GM19238 (cell line): ENCODE data around the gene HNRNPK.
A peak's percentile ranks its signal among the peaks of the same experiment; 100 is the strongest.

Source experiments
- DNase-seq: peaks from one replicate; pipeline ENCODE4 v3.0.0; 2011; ENCODE audit warnings: low spot score; ENCODE audit not compliant: insufficient read length

HNRNPK gene

DNA sequence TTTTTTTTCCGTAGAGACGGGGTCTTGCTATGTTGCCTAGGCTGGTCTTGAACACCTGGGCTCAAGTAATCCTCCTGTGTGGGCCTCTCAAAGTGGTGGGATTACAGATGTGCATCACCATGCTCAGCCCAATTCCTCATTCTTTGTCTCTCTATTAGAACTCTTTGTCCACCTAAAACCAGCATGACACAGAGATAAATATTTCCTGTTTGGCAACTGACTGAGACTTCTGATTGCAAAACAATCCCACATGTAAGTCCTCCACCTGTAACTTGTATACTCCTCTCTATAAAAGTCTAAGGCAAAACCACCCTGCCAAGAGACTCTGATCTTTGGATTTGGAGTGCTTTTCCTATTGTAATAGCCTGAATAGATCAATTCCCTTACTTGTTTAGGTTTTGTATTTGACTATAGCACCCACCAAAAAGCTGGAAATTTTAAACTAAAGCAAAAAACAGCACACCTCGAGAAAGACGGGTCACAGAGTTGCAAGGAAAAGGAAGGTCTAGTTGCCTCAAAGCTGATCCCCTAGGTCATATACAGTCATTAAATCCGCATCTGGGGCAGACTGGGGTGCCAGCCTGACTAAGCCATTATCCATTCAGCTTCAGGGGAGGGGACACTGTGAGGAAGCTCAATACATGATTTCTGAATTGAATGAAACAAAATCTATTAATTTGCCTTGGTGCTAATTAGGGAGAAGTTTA is 45.3 kb downstream of the HNRNPK start:
- DNase-seq, result no peak

DNA sequence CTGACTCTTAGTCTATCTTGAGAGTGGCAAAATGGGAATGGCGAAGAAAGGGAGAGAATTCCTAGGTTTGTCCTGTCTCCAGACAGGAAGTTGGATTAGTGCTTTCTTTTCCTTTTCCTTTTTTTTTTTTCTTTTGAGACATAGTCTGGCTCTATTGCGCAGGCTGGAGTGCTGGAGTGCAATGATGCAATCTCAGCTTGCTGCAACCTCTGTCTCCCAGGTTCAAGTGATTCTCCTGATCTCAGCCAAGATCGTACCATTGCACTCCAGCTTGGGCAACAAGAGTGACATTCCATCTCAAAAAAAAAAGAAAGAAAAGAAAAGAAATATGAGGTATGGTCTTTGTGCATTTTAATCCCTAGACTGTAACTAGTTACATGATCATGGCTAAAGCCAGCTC is 46.2 kb downstream of the HNRNPK start:
- no peak for DNase-seq

DNA sequence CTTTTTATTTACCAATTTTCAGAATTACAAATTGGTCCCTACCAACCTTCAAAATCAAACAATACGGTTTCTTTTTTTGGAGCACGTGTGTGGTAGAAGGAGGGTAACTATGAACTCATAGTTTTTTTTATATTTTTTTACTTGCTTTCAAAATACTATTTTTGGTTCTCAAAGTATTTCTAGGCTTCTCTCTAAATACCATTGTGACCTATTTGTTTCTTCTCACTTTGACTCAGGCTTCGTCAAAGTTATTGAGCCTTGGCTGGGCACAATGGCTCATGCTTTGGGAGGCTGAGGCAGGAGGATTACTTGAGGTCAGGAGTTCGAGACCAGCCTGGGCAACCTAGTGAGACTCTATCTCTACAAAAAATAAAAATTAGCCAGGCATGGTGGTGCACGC is 47.2 kb downstream of the HNRNPK start:
- no peak for DNase-seq

DNA sequence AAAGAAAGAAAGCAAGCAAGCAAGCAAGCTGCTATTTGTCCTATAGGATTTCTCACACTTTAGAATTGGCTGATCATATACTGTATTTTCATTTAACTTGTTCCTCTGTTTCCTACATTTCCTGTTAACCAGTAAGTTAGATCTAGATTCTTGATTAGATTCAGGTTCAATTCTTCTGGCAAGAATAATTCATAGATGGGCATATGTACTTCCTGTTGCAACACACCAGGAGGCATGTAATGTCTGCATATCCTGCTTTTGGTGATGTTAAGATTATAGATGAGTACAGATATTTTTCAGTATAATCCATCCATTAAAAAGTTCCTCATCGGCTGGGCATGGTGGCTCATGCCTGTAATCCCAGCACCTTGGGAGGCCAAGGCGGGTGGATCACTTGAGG is 48.0 kb downstream of the HNRNPK start:
- no peak for DNase-seq

DNA sequence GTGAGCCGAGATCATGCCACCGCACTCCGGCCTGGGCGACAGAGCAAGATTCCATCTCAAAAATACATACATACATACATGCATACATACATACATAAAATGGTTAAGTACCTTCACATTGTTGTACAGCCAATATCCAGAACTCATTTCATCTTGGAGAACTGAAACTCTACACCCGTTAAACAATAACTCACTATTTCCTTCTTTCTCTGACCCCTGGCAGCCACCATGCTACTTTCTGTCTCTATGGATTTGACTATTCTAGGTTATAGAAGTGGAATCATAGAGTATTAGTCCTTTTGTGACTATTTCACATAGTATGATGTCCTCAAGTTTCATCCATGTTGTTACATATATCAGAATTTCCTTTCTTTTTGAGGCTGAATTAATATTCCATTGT is 49.1 kb downstream of the HNRNPK start:
- DNase-seq, result no peak

DNA sequence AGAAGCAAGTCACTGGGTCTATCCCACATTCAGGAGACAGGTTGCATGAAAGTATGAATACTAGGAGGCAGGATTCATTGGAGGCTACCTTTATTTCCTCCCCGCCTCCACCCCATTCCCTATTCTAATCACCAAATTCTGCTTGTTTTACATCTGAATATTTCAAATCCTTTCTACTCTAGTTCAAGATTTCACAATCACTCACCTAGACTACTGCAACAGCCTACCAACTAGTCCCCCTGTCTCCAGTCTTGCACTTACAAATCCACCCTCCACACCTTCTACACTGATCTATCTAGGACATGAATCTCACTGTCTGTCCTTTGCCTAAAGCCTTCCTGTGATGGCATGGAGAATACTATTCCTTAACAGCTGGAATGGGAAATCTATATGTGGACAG is 52.4 kb downstream of the HNRNPK start:
- DNase-seq, result no peak

DNA sequence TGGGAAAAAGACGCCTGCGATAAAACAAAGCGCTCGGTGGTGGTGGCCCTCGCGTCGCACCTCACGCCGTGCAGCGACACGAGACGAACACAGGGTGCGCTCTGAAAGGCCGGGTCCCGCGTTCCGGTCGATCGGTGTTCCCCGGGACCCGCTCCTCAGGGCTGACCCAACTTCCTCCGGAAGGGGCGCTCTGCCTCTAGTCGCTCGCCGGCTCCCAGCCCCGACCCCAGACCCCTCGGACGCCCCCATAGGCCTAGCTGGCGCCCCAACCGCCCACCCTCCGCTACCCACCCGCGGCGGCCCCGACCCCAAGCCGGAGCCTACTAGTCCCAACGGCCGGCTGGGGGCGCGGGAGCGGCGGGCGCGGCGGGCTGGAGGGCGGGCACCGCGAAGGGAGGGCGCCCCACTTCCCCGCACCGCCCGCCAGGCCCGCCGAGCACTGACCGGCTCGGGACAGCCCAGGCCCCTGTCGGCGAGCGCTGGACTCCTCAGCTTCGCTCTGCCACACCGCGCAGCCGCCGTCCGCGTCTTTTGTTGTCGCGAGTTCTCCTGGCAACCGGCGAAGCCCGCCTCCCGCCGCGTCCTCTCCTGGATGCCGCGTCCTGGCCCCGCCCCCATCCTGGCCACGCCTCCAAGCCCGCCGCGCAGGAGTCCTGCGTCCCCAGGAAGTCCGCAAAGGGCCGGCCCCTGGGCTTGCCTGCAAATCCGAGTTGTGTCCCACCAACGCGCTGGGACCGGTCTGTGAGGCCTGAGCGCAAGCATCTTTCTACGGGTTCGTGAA is 58.9 kb downstream of the HNRNPK start, which contains the start of gene KIF27:
Gene KIF27 (minus strand): TSS at position 506 of the 781 bp plus-strand sequence. CDS start 5,841 bp downstream, outside the sequence.
- DNase-seq, result peak; percentile 88

DNA sequence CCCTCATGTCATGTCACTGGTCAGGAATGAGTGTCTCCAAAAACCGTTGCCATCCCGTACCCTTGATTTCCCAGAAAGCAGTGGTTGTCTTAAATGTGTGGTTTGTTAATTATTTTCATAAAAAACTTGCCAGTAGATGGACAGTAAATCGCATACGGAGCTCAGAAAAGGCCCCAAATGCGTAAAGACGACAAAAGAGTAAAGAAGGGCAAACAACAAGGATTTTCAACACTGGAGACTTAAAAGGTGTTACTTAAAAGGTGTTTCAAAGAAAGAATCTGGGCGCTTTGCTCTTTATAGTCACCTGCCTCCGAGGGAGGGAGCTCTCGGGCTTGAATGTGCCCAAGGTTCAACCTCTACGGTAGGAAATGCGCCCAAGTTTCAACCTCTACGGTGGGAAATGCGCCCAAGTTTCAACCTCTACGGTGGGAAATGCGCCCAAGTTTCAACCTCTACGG is 59.5 kb downstream of the HNRNPK start:
- DNase-seq, result no peak

DNA sequence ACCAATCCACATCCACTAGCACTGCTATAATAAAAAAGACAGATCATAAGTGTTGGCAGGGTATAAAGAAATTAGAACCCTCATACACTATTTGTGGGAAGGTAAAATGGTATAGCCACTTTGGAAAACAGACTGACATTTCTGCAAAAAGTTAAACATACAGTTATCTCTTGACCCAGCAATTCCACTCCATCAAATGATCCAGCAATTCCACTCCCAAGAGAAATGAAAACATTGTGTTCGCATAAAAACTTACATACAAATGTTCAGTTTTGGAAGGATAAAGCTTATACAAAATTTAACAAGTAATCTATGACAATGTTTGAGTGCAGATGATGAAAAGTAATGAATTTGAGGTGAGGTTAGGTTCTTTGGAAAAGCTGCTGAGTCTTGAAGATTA is 60.9 kb downstream of the HNRNPK start:
- no peak for DNase-seq
